Gastroesophageal sphincter (tissue), 4 donors: ENCODE data around the gene RIPK3. TPM values are rescaled to one million over a fixed set of nuclear protein-coding genes. Genes with fewer than 3 reads are reported as not detected.
A peak's percentile ranks its signal among the peaks of the same experiment; 100 is the strongest.

Experiments
- ATAC-seq: fragments of 150-250 bp; one replicate; pipeline ENCODE4 v1.9.1; 2016; ENCODE audit warnings: mild to moderate bottlenecking, moderate library complexity
- H3K27ac ChIP-seq, 4 donors: fragments of 200-600 bp; sonication (generic) in 3 of 4; 1 replicate in 3 of 4; 2 replicates in 1 of 4; pipeline ENCODE4 v1.5.1; 2016 to 2019
- H3K27me3 ChIP-seq: fragments of 200-600 bp; sonication (generic); one replicate; pipeline ENCODE4 v1.5.1; 2019
- H3K36me3 ChIP-seq, 2 donors: fragments of 200-600 bp; sonication (generic); one replicate each; pipeline ENCODE4 v1.5.1; 2019; ENCODE audit warnings: control low read depth in 1 of 2
- H3K4me1 ChIP-seq, 3 donors: fragments of 200-600 bp; sonication (generic); 1 replicate in 2 of 3; 2 replicates in 1 of 3; pipeline ENCODE4 v1.5.1; 2016 to 2019; ENCODE audit warnings: control low read depth in 2 of 3
- H3K4me3 ChIP-seq, 2 donors: fragments of 200-600 bp; sonication (generic); one replicate each; pipeline ENCODE4 v1.5.1; 2019; ENCODE audit warnings: mild to moderate bottlenecking in 1 of 2, moderate library complexity in 1 of 2
- H3K9me3 ChIP-seq, 3 donors: fragments of 200-600 bp; sonication (generic); one replicate each; pipeline ENCODE4 v1.5.1; 2017 to 2019; ENCODE audit warnings: control low read depth in 2 of 3
- CTCF ChIP-seq, 4 experiments: fragments of 200-600 bp in 2 of 4; fragments of 450-650 bp in 2 of 4; sonication (generic) in 1 of 4; IDR thresholded peaks; one replicate each; pipeline ENCODE4 v1.5.1; 2017 to 2019; ENCODE audit warnings: antibody characterized with exemption in 4 of 4, mild to moderate bottlenecking in 2 of 4, moderate library complexity in 2 of 4
- EP300 ChIP-seq: sonication (generic); formaldehyde crosslinking; IDR thresholded peaks from one replicate; pipeline ENCODE4 v1.6.1; 2017; ENCODE audit warnings: antibody characterized with exemption, mild to moderate bottlenecking
- POLR2A ChIP-seq, 2 donors: fragments of 450-650 bp; IDR thresholded peaks; one replicate each; pipeline ENCODE4 v1.6.1; 2017; ENCODE audit warnings: antibody characterized with exemption in 2 of 2, mild to moderate bottlenecking in 2 of 2, moderate library complexity in 1 of 2
- POLR2AphosphoS5 ChIP-seq: sonication (generic); formaldehyde crosslinking; IDR thresholded peaks from one replicate; pipeline ENCODE4 v1.6.1; 2017; ENCODE audit warnings: antibody characterized with exemption
- WGBS, 2 donors: methylation state at CpG; one replicate each; pipeline ENCODE4 v1.1.5; 2018; ENCODE audit warnings: low coverage in 1 of 2; 5-methylcytosine and 5-hydroxymethylcytosine counted together
- total RNA-seq, 4 donors: library from RNA; depleted of rRNA; stranded (reverse); fragments of >200 nt; gene quantifications; one replicate each; pipeline ENCODE4 v1.1.0, GENCODE V29; 2016

Gene RIPK3
- total RNA-seq, 4 donors from 2014 or later, result 3.1 to 8.9 (median 3.9) TPM

- WGBS, 2 donors, result 0 to 8% methylated on average over 4 to 6 of the region's 56 CpGs
- no peak overlapping the region for H3K27ac ChIP-seq
- H3K4me1 ChIP-seq, result peaks cover 0 to 45% (median 16%) of the 10 kb centered on the region in 3 donors
These were observed 7.4 kb downstream of the RIPK3 start for GRCh38 chr14:24332268-24332993.

GRCh38 chr14:24331731-24332267 lies 8.0 kb downstream of the RIPK3 start:
- no peak overlapping the region for H3K4me3 ChIP-seq
- no peaks in the 10 kb centered on the region for H3K9me3 ChIP-seq
- ATAC-seq, result no peak
- no peak overlapping the region for H3K27ac ChIP-seq
- H3K36me3 ChIP-seq, result no peaks in the 10 kb centered on the region
- 39 to 45% methylated on average over 6 to 8 of the region's 26 CpGs for WGBS, 2 donors
- H3K27me3 ChIP-seq, result peaks cover 70% of the 10 kb centered on the region
- TF ChIP-seq EP300 (no peak), POLR2A (IDR thresholded peaks at IDR 0.05) (no peak), CTCF (IDR thresholded peaks at IDR 0.05) (no peak), POLR2AphosphoS5 (no peak)
- H3K4me1 ChIP-seq, result peaks cover 0 to 44% (median 16%) of the 10 kb centered on the region in 3 donors

More at GRCh38 chr14:24332268-24332993, 7.4 kb downstream of the RIPK3 start:
- TF ChIP-seq CTCF (IDR thresholded peaks at IDR 0.05) (peak in 3 of 4 experiments; percentile 73 to 81 (median 80)), POLR2AphosphoS5 (no peak)
- Histone ChIP-seq H3K9me3 (no peaks in the 10 kb centered on the region), H3K27me3 (peaks cover 77% of the 10 kb centered on the region), H3K36me3 (peaks cover 0 to 2% of the 10 kb centered on the region in 2 donors), H3K4me3 (peak overlapping the region in 1 of 2 donors; percentile 53)
- ATAC-seq, result peak; percentile 54

- Histone ChIP-seq H3K27me3 (peaks cover 64% of the 10 kb centered on the region), H3K36me3 (no peaks in the 10 kb centered on the region), H3K4me1 (peaks cover 0 to 44% (median 16%) of the 10 kb centered on the region in 3 donors), H3K27ac (no peak overlapping the region), H3K4me3 (no peak overlapping the region), H3K9me3 (no peaks in the 10 kb centered on the region)
- TF ChIP-seq CTCF (IDR thresholded peaks at IDR 0.05) (no peak), POLR2A (IDR thresholded peaks at IDR 0.05) (no peak)
- no peak for ATAC-seq
- 95 to 96% methylated on average over 4 to 5 of the region's 10 CpGs for WGBS, 2 donors
These were observed 8.7 kb downstream of the RIPK3 start for GRCh38 chr14:24330973-24331674.

GRCh38 chr14:24329736-24330135 lies 10.1 kb downstream of the RIPK3 start:
- Histone ChIP-seq H3K27me3 (peaks cover 50% of the 10 kb centered on the region), H3K9me3 (no peaks in the 10 kb centered on the region), H3K36me3 (no peaks in the 10 kb centered on the region), H3K4me3 (no peak overlapping the region), H3K4me1 (peaks cover 0 to 39% (median 12%) of the 10 kb centered on the region in 3 donors), H3K27ac (peak overlapping the region in 1 of 4 donors; percentile 37)
- TF ChIP-seq EP300, result no peak
- no peak for TF ChIP-seq POLR2A (IDR thresholded peaks at IDR 0.05)
- TF ChIP-seq POLR2AphosphoS5, result no peak
- TF ChIP-seq CTCF (IDR thresholded peaks at IDR 0.05), result no peak
- WGBS, 2 donors, result 40 to 93% methylated on average over 1 to 3 of the region's 9 CpGs
- ATAC-seq, result no peak
